HG03442 (cell line): ENCODE results near the gene HOXC12.

ENCODE experiments used
- ATAC-seq: cut with Tn5 transposase; IDR thresholded peaks from one replicate; pipeline ENCODE4 v1.9.1; 2021; ENCODE audit warnings: mild to moderate bottlenecking, moderate library complexity; ENCODE audit not compliant: unreplicated experiment

HOXC12 gene, protein sequence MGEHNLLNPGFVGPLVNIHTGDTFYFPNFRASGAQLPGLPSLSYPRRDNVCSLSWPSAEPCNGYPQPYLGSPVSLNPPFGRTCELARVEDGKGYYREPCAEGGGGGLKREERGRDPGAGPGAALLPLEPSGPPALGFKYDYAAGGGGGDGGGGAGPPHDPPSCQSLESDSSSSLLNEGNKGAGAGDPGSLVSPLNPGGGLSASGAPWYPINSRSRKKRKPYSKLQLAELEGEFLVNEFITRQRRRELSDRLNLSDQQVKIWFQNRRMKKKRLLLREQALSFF

DNA sequence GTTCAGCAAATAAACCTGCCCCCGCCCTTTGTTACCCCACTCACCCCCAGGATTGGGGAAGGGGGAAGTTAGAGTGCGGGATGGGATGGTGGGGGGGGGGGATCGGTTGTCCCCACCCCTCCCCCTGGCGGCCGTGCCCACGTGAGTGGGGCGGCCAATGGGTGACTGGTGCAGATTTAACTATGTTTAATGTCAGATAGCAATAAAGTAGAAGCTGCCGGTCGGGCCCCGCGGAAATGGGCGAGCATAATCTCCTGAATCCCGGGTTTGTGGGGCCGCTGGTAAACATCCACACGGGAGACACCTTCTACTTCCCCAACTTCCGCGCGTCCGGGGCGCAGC, at the start of gene HOXC12:
Gene HOXC12 (plus strand): TSS at position 210 of the 342 bp plus-strand sequence. CDS start 27 bp downstream, at position 237.
- no peak for ATAC-seq

DNA sequence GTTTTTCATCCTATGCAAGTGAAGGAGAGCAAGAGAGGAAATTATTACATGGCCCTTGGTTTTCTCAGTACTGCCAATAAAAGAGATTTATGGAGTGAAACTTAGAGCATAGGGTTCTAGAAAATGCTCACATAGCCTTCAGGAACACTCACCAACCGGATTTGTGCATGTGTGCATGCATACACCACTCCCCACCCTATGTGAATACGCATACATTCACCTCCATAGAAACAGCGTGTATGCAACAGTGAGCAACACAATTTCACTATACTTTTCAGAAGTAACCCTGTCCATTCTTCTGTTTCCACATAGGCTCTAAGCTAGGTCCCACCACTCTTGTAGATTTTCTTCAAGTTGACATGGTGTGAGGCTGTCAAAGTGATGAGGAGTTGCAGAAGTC, 47.6 kb upstream of the HOXC12 start:
- no peak for ATAC-seq

DNA sequence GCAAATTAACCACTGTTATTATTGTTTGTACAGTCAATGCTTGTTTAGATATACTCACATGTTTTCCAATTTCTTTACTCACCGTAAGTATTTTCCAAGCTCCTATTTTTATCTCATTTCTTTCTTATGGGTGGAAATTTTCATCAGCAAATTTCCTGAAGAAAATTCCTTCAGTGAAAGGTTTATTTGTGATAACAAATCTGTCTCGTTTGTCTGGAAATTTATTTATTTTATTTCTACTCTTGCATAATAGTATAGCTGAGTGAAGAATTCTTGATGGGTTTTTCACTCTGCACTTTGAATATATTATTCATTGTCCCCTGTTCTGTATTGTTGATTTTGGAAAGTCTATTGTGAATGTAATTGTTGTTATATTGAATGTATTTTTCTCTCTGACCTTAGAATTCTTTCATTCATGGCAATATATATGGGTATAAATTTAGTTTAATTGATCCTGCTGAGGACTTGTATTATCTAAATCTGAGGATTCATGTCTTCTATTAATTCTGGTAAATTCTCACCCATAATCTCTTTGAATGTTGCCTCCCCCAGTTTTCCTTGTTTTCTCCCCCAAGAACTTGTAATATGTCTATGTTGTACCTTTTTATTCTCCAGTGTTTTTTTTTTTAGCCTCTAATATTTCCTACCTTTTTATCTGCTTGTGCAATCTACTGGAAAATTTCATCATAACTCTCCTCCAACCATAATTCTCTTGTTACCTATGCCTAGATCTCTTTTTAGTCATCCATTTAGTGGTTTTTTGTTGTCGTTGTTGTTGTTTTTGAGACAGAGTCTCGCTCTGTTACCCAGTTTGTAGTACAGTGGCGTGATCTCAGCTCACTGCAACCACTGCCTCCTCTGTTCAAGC, 37.7 kb upstream of the HOXC12 start:
- ATAC-seq: no peak

DNA sequence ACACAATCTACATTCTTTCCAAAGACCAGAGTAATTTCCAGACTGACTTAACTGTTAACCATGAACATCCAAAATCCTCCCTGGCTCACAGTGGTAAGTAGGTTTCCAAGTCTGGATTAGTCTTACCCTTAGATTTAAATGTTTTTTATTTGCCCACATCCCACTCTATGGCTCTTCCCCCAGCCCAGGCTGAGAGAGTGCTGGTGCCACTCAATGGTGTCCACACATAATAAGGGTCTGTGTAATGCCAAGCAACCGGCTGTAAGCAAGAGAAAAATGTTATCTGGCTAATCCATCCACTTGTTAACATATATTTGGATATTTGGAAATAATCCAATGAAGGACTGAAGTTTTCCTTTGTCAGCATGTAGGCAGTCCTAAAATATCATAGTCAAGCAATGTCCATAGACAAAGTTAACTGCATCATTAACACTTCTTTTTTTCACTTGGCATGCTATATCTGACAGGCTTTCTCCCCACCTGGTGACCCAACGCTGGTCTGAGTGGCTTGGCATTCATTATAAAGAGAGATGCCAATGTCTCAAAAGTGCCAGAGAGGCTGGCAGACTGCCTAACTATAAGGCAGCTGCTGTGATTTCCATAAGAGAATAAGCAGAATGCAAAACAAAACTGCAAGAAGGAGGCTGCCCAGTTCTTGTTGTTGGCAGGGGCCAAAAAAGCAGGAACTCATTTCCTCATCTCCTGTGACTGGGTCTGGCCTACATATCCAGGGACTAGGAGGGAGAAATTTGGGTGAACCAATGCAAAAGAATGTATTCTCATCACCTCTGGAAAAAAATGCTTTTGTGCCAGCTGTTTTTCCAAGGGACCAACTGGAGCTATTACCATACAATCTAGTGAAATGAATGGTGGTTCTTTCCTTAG, 29.9 kb upstream of the HOXC12 start:
- no peak for ATAC-seq

DNA sequence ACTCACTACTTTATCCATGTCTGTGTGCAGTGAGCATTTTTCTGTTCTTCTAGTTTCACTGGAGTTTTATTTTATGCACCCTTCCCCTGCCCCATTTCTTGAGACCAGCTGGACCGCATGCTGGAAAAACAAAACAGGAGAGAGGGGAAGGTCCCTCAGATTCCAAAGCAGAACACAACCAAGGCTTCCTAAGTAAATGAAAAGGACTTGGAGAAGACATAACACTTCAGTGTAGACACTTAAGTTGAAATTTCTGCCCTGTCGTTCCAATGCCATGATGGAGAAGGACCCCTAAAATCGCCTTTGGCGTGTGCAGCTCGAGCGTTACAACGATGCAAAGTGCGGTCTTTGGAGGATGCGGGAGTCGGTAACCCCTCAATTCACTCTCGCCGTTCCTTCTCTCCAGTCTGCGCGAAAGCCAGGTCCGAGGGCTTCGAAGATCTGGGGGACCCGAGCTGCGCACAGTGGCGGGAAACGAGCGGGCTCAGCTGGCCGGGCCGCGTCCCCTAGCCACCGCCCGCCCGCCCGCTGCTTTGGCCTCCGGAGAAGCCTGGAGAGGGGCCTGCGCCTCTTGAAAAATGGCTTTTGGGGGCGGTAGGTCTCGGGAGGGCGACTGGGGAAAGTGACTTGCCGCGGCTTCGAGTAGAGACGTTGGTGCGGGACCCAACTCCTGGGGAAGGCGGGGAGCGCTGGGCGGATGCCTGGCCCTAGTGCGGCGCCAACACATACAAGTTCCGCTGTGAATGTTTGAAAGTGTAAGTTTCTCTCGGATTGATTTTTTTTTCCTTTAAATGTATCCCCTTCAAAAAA, 27.3 kb upstream of the HOXC12 start:
- no peak for ATAC-seq

DNA sequence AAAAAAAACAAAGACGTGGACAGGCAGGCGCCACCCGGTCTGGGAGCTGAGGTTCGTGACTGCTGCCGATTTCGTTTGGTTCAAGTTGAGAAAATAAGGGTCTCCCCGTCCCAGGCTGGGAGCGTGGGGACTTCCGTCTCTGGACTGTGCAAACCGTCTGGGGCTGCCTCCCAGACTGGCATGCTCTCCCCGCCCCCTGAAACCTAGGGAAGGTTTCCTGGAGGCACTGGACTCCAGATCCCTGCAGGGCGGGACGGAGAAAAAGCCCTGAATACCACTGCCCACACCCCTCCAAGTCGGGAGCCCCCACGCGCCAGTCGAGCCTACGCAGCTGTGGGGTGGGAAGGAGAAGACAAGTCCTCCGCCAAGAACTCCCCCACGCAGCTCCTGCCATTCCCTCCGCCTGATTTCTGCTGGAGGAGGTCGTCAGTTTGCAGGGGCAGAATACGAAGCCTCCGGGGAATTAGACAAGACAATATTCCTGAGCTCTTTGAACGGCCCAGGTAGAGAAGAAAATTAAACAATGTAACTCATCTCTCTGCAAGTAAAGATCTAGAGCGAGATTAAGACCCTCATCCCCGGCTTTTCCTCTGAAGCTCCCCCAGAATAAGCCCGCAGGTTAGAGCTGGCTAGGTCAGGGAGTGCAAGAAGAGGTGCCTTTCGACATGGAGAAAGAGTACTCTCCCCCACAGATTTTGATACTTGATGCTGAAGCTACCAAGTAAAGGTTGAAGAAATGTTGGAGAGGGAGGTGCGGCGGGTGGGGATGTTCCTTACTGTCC, 26.5 kb upstream of the HOXC12 start:
- no peak for ATAC-seq

DNA sequence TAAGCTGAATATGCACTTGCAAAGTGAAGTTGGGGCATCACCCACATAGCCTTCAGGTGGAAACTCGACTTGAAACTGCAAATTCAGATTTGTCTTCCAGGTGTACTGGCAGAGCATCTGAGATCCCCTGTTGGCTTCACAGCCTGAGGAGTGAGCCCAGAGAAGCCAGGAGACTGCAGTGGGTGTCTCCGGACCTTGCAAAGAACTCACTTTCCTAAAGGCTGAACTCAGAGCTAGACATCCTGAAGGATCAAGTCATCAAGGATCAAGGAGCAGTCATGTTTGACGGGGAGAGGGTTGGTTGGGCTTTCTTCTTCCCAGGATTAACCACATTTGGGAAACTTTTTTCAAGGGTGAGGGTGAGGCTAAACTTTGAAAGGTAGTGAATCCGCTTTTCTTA, 25.2 kb upstream of the HOXC12 start:
- ATAC-seq: no peak

DNA sequence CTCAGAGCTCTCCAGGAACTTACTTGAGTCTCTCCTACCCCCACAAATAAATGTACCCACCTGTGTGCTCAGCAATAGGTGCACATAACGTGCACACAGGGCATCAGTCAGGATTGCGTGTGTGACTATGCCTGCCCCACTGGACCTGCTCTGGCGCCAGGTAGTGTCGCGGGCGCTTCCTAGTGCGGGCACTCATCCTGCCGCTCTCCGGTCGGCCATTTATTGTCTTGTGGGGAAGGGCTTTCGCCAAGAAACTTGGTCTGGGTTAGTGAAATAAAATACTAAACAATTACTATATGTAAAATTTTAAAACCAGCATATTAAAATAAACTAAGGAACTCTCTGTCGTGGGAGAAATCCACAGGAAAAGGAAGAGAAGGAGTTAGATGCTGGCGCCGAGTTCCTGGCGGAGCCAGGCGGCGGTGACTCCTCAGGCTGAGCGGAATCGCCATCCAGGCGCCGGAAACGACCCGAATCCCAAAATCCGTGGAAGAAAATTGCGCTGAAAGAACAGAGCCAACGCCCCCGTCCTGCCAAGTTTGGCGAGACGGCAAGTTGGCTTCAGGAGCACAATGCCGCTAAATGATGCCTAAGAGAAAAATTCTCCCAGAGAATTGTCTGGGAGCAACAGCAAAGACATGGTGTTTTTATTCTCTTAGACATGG, 24.0 kb upstream of the HOXC12 start:
- ATAC-seq: no peak

DNA sequence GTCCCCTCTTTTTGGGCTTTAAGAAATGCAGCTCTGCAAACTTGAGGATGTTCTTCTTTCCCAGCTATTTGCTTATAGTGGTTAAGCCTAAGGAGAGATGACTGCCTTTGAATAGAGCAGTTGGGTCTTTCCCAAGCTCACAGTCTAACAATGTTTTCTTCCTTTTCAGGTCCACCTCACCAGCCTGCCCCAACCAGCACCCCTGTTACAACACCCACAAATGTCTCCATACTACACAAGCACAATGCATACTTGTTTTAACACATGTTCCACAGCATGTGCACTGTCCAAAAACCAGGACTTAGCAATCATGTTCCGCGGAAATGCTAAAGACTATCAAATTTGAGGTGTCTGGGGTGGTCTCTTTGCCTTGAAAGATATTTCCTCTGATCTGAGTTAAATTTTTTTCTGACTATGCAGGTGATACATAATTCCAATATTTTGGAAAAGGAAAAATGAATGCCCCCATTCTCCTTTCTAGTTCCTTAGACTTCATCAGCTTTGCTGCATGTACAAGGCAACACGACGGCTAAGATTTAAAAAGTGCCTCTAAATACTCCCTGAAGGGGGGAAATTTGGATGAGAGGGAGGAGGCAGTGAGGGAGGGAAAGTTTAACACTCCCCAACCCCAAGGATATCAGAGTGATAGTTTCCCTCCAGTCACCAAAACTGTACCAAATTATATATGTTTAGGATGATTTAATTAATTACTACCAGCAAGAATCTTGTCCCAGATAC, 22.7 kb upstream of the HOXC12 start:
- no peak for ATAC-seq

DNA sequence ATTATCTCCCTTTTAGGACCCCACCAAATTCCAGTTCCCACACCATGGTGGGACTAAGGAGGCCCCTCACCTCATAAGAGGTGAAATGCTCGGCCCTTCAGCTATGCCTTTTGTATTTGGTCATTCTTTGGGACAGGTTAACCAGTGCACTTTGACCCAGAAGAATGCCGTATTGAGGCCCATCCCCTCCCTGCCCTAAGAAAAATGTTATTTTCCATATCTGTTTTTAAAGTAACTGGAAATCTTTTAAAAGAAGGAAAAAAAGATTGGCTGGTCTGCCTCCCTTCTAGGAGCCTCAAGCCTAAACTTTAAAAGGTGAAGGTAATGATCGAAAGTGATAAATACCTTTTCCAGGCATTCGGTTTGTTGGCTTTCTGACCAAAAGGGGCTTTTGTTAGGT, 21.8 kb upstream of the HOXC12 start:
- ATAC-seq: no peak

DNA sequence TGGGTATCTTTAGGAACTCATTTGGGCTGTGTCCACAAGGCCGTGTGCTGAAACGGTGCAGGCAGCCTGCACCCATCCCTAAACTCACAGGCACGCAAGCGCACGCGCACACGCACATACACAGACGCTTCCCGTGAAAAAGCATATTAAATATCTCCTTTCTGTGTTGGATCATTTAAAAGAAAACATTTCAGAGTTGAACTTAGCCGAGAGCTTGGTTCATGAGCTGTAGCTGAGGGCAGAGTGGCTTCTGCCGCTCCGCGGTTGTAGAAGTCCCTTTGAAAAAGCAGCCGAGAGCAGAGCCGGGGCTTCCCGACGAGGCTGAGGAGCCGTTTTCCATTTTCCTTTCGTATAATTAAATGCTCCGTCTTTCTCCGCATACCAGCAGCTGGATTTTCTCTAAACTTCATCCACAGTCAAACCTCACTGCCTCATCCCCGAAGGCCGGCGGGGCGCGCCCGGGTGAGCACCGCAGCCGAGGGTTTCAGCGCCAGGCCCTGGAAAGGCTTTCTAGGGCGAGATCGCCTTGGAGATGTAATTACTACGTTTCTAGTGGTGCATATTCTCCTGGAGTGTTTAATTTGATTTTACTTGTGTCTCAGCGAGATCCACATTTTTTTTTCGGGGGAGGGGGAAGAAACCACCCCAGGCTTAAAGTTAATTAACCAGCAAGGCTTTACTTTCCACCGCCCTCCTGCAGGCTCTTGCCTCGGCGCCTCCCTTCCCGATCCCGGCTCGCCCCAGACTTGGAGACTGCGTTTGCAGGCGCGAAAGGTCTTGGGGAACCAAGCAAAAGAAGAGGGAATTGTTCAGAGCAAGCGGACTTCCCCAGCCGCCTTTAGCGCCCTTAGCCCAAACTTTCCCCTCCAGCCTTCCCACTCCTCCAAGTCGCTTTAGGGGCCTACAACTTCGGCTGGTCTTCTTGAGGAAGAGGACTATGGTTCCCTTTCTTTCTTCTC, 19.0 kb upstream of the HOXC12 start:
- no peak for ATAC-seq

DNA sequence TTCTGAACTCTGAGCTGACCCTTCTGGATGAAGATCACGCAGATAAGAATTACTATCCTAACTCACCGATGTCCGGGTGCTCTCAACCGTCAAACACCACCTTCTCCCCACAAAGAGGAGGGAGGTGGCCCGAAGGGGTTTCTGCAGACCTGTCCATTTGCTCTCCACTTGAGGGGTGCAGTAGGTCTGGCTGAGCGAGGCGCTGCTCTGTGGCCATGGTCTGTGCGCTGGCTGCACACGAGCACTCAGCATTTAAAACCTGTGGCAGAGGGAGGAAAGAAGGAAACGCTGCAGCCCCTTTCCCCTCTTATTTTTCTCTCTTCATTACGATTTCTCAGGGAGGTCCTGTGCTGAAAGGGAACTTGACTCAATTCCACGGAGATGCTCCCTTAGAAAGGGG, 17.6 kb upstream of the HOXC12 start:
- no peak for ATAC-seq

DNA sequence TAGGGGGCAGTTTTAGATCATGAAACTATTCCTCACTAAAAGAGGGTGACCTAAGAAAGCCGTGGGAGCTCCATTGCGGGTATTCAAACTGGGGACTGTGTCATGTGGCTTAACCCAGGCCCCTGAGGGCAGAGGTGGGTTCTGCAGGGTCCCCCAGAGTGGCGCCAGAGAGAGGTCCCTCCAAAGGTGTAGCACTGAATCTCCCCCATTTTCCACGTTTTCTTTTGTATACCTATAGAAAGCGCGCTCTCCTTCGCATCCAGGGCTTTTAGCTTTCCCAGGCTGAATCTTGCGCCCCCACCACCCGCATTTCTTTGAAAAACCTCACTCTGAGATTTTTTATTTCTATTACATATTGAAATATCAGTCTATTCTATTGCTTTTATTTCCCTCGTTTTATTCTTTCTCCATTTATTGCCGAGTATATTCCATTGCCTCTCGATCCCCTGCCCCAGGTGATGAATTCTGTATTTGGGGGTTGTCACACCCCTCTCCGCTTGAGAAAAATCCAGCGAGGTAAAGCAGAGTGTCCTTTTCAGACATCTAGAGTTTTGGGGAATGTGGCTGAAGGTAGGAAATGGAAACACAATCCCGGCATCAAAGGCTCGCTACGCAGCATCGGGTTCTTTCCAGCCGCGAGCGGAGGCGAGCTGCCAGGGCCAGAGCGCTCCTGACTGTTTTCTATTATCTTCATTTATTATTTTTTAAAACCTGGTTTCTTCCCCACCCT, 16.9 kb upstream of the HOXC12 start:
- no peak for ATAC-seq

DNA sequence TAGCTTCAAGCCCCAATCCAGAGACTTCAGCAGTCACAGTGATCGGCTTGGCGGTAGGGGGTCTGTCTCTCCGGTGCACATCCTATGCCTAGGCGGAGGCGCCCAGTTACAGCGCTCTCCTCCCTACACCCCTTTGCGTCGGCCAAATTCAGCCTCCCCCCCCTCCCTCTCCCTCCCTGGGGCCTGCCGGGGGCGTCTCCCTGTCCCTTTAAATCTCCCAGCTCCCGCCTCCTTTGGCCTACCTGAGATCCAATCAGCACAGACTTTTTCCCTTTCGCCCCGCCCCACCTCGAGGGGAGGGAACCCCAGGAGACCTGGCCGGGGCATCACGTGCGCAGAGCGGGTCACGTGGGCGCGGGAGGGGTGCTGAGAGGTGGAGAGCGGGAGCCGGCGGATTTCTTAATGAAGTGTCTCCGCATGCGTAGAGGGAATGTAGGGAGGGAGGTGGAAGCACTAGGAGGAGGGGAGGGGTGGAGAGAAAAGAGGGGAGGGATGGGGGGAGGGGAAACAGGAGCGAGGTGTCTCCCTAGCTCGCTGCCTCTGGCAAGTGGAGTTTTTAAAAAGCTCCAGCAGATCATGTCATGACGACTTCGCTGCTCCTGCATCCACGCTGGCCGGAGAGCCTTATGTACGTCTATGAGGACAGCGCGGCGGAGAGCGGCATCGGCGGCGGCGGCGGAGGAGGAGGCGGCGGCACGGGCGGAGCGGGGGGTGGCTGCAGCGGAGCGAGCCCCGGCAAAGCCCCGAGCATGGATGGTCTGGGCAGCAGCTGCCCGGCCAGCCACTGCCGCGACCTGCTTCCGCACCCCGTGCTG, 16.2 kb upstream of the HOXC12 start, which contains the start of gene HOXC13:
Gene HOXC13 (plus strand): TSS at position 506 of the 815 bp plus-strand sequence. CDS start 76 bp downstream, at position 582.
- no peak for ATAC-seq

DNA sequence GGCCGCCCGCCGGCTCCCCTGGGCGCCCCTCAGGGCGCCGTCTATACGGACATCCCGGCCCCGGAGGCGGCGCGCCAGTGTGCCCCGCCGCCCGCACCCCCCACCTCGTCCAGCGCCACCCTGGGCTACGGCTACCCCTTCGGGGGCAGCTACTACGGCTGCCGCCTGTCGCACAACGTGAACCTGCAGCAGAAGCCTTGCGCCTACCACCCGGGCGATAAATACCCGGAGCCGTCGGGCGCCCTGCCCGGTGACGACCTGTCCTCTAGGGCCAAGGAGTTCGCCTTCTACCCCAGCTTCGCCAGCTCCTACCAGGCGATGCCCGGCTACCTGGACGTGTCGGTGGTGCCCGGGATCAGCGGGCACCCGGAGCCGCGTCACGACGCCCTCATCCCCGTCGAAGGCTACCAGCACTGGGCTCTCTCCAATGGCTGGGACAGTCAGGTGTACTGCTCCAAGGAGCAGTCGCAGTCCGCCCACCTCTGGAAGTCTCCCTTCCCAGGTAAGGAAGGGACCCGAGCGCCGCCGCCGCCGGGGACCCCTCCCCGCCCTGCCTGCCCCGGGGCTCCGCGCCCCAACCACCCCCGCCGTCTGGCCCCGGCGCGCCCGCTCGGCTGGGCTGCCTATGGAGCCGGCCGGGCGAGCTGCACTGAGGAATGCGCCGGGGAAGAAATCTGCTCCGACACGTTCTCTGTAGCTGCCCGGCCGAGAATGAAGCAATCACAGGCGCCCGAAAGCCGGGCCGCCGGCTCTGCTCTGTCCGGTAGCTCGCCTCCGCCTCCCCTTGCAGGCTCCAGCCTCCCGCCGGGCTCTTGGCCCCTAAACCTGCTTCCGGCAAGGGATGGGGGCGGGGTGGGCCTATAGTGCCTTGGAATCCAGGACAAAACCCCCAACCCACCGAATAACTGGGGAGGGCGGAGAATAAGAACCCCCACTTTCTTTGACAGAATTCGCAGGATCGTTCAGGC, 15.3 kb upstream of the HOXC12 start:
- no peak for ATAC-seq
